HCT116 (cell line): ENCODE measurements around the gene STON1. TPM values are rescaled to one million over a fixed set of nuclear protein-coding genes. Genes with fewer than 3 reads are reported as not detected.
A peak's percentile ranks its signal among the peaks of the same experiment; 100 is the strongest.

Source experiments
- ATAC-seq: fragments of 200-7000 bp; cut with Tn5 transposase; 2 replicates; pipeline ENCODE4 v1.9.1; 2020; ENCODE audit warnings: mild to moderate bottlenecking, moderate library complexity
- BruUV-seq: library from RNA; stranded (reverse); fragments of 400-500 nt; replicated peaks from 2 replicates; lab custom pipeline; 2021; lab: Mats Ljungman, UMichigan
- CTCF ChIA-PET: fragments of 300-600 bp; sonication (Branson Sonifier 250); formaldehyde crosslinking; loops from one replicate; lab custom pipeline; 2021; ENCODE audit warnings: antibody characterized with exemption; lab: Charles Lee
- POLR2A ChIA-PET: fragments of 300-600, 350-600 bp; sonication (Branson Sonifier 250); formaldehyde crosslinking; loops from one replicate; lab custom pipeline; 2021; ENCODE audit warnings: antibody characterized with exemption; lab: Charles Lee
- RAD21 ChIA-PET, 2 experiments: fragments of 300-600 bp; sonication (Branson Sonifier 250); formaldehyde crosslinking; loops; one replicate each; lab custom pipeline; 2023; ENCODE audit warnings: low total read pairs in 2 of 2; ENCODE audit not compliant: uncharacterized antibody in 2 of 2, unreplicated experiment in 2 of 2, low non-redundant PET in 1 of 2; lab: Charles Lee
- DNase-seq: peaks from one replicate; pipeline ENCODE4 v3.0.0-alpha.2; 2010; ENCODE audit warnings: low read depth, low spot score
- H2AFZ ChIP-seq: fragments of 200-600 bp; shearing (Covaris generic), sonication (generic); 2 replicates; pipeline ENCODE4 v1.6.1; 2017; ENCODE audit warnings: low read depth, mixed run types, mixed read lengths, antibody characterized with exemption, low read length; ENCODE audit not compliant: poor library complexity, severe bottlenecking
- H3K27ac ChIP-seq: 2 replicates; pipeline ENCODE4 v1.5.1; 2012; ENCODE audit warnings: low read depth, low read length
- H3K27me3 ChIP-seq: fragments of 200-600 bp; sonication (generic); 2 replicates; pipeline ENCODE4 v1.6.1; 2016; ENCODE audit warnings: mixed run types, low read length, mixed read lengths; ENCODE audit not compliant: insufficient read depth
- H3K36me3 ChIP-seq, 2 experiments: fragments of 200-500 bp in 1 of 2; fragments of 200-600 bp in 1 of 2; sonication (Bioruptor generic) in 1 of 2; sonication (generic) in 1 of 2; 2 replicates each; pipeline versions ENCODE4 v1.5.1 to v1.6.1; 2014 to 2016; ENCODE audit warnings: low read length in 2 of 2, inconsistent platforms in 1 of 2, mixed read lengths in 1 of 2, mixed run types in 1 of 2; ENCODE audit not compliant: insufficient read depth in 2 of 2, control insufficient read depth in 1 of 2
- H3K4me1 ChIP-seq, 2 experiments: fragments of 200-600 bp in 1 of 2; sonication (generic) in 1 of 2; 2 replicates each; pipeline versions ENCODE4 v1.5.1 to v1.6.1; 2012 to 2017; ENCODE audit warnings: low read length in 2 of 2, inconsistent platforms in 1 of 2, mild to moderate bottlenecking in 1 of 2, mixed read lengths in 1 of 2, mixed run types in 1 of 2, moderate library complexity in 1 of 2; ENCODE audit not compliant: insufficient read depth in 2 of 2, control insufficient read depth in 1 of 2
- H3K4me2 ChIP-seq: fragments of 200-600 bp; sonication (generic); 2 replicates; pipeline ENCODE4 v1.6.1; 2017; ENCODE audit warnings: mixed run types, low read length, mixed read lengths
- H3K4me3 ChIP-seq, 2 experiments: fragments of 200-600 bp in 1 of 2; sonication (generic) in 1 of 2; replicated peaks in 1 of 2; 2 replicates each; pipeline ENCODE4 v1.5.1; 2011 to 2016; ENCODE audit warnings: low read length in 2 of 2, control low read depth in 1 of 2, low read depth in 1 of 2, mild to moderate bottlenecking in 1 of 2, mixed read lengths in 1 of 2, mixed run types in 1 of 2
- H3K79me2 ChIP-seq: fragments of 200-600 bp; sonication (generic); 2 replicates; pipeline ENCODE4 v1.6.1; 2017; ENCODE audit warnings: mild to moderate bottlenecking, mixed run types, low read length, moderate library complexity, mixed read lengths; ENCODE audit not compliant: insufficient read depth
- H3K9ac ChIP-seq: fragments of 200-600 bp; sonication (generic); 2 replicates; pipeline ENCODE4 v1.6.1; 2016; ENCODE audit warnings: low read length, mixed read lengths
- H3K9me2 ChIP-seq: fragments of 200-600 bp; sonication (generic), shearing (Covaris generic); 2 replicates; pipeline ENCODE4 v1.6.1; 2017; ENCODE audit warnings: mixed run types, mild to moderate bottlenecking, moderate library complexity; ENCODE audit not compliant: insufficient read depth
- H3K9me3 ChIP-seq, 2 experiments: fragments of 200-500 bp in 1 of 2; fragments of 200-600 bp in 1 of 2; sonication (Bioruptor generic) in 1 of 2; sonication (generic) in 1 of 2; 2 replicates each; pipeline ENCODE4 v1.6.1; 2014 to 2017; ENCODE audit warnings: low read length in 2 of 2, mixed read lengths in 2 of 2, inconsistent platforms in 1 of 2, low read depth in 1 of 2, mild to moderate bottlenecking in 1 of 2, mixed run types in 1 of 2, moderate library complexity in 1 of 2; ENCODE audit not compliant: control insufficient read depth in 1 of 2, insufficient read depth in 1 of 2
- H4K20me1 ChIP-seq: fragments of 200-600 bp; sonication (generic), shearing (Covaris generic); 2 replicates; pipeline ENCODE4 v1.6.1; 2017; ENCODE audit warnings: mixed run types, mild to moderate bottlenecking, moderate library complexity; ENCODE audit not compliant: insufficient read depth
- CEBPB ChIP-seq: IDR thresholded peaks from 2 replicates; pipeline ENCODE4 v1.6.1; 2012; ENCODE audit warnings: low read depth
- CTCF ChIP-seq, 3 experiments: fragments of 200-600 bp in 1 of 3; sonication (generic) in 1 of 3; IDR thresholded peaks in 2 of 3; conservative IDR thresholded peaks in 1 of 3; 2 replicates each; pipeline ENCODE4 v1.5.1; 2012 to 2017; ENCODE audit warnings: low read depth in 2 of 3, low read length in 2 of 3, antibody characterized with exemption in 1 of 3, borderline replicate concordance in 1 of 3, control low read depth in 1 of 3, mild to moderate bottlenecking in 1 of 3, mixed read lengths in 1 of 3, mixed run types in 1 of 3, moderate library complexity in 1 of 3; ENCODE audit not compliant: insufficient read depth in 1 of 3
- FOSL1 ChIP-seq: IDR thresholded peaks from 2 replicates; pipeline ENCODE4 v1.6.1; 2012; ENCODE audit warnings: low read depth
- POLR2A ChIP-seq: IDR thresholded peaks from 2 replicates; pipeline ENCODE4 v1.7.0; 2011; ENCODE audit warnings: borderline replicate concordance; ENCODE audit not compliant: insufficient read depth, insufficient read length; ENCODE audit errors: extremely low read depth
- RAD21 ChIP-seq: IDR thresholded peaks from 2 replicates; pipeline ENCODE4 v1.6.1; 2012; ENCODE audit warnings: low read depth, mild to moderate bottlenecking
- SP1 ChIP-seq: IDR thresholded peaks from 2 replicates; pipeline ENCODE4 v1.6.1; 2012; ENCODE audit warnings: low read depth
- TCF7L2 ChIP-seq: IDR thresholded peaks from 2 replicates; pipeline ENCODE4 v1.7.0; 2011; ENCODE audit warnings: borderline replicate concordance, inconsistent platforms; ENCODE audit not compliant: insufficient read depth, insufficient read length; ENCODE audit errors: extremely low read depth
- YY1 ChIP-seq: IDR thresholded peaks from 2 replicates; pipeline ENCODE4 v1.6.1; 2011; ENCODE audit warnings: low read length, low read depth, moderate library complexity, mild to moderate bottlenecking; ENCODE audit not compliant: insufficient replicate concordance; ENCODE audit errors: extremely low read depth
- intact Hi-C: fragments of 100-400 bp; cut with micrococcal nuclease; formaldehyde crosslinking; loops from 2 replicates; pipeline ENCODE4 v1.10.0; 2022
- total RNA-seq: library from RNA; stranded (reverse); gene quantifications from one replicate; pipeline ENCODE4 v1.2.1, GENCODE V29; 2021; ENCODE audit not compliant: unreplicated experiment

Gene STON1
- total RNA-seq, 1 experiment from 2014 or later: 1.4 TPM

- BruUV-seq: no TSS peak
- H3K36me3 ChIP-seq: no peaks in the 10 kb centered on the region
- ATAC-seq: peak; percentile 65; the same call in 1 of the 2 replicates
- POLR2A ChIA-PET: no interaction called here
- H3K4me1 ChIP-seq: no peaks in the 10 kb centered on the region
- no peak overlapping the region for H3K4me2 ChIP-seq
- no peaks in the 10 kb centered on the region for H4K20me1 ChIP-seq
- no peak for TF ChIP-seq RAD21
- TF ChIP-seq CTCF (IDR thresholded peaks at IDR 0.05 in 2 of 3, conservative IDR thresholded peaks at IDR 0.05 in 1 of 3; ENCODE audit: borderline replicate concordance in 1 of 3, insufficient read depth in 1 of 3, low read depth in 2 of 3, low read length in 2 of 3): peak; percentile 5 to 16 (median 13); a peak in 1 of 6 replicates
- no peak for TF ChIP-seq TCF7L2
- no peak for TF ChIP-seq CEBPB
- H3K27me3 ChIP-seq: no peaks in the 10 kb centered on the region
- RAD21 ChIA-PET: no interaction called here
- H3K9me2 ChIP-seq: no peaks in the 10 kb centered on the region
- CTCF ChIA-PET: no interaction called here
- no peaks in the 10 kb centered on the region for H3K79me2 ChIP-seq
- H3K9me3 ChIP-seq: no peaks in the 10 kb centered on the region
- no peak overlapping the region for H2AFZ ChIP-seq
- H3K27ac ChIP-seq: no peak overlapping the region
- no peak overlapping the region for H3K4me3 ChIP-seq
- intact Hi-C loops: no loop called here
- no peak for DNase-seq
- no peak overlapping the region for H3K9ac ChIP-seq
Observed at GRCh38 chr2:48545244-48545643, 15.3 kb downstream of the STON1 start.

GRCh38 chr2:48548840-48549239 is 18.9 kb downstream of the STON1 start:
- TF ChIP-seq FOSL1 (no peak), POLR2A (no peak), YY1 (no peak), SP1 (no peak)
- ATAC-seq (no peak), DNase-seq (no peak)
- Histone ChIP-seq H3K9me2 (no peaks in the 10 kb centered on the region), H3K36me3 (no peaks in the 10 kb centered on the region), H3K4me1 (no peaks in the 10 kb centered on the region), H3K9me3 (no peaks in the 10 kb centered on the region), H3K4me2 (no peak overlapping the region), H3K9ac (no peak overlapping the region), H4K20me1 (no peaks in the 10 kb centered on the region), H3K79me2 (no peaks in the 10 kb centered on the region), H3K27ac (no peak overlapping the region), H3K4me3 (no peak overlapping the region), H2AFZ (no peak overlapping the region), H3K27me3 (no peaks in the 10 kb centered on the region)
- CTCF ChIA-PET: no interaction called here
- BruUV-seq: no TSS peak
- POLR2A ChIA-PET: no interaction called here
- RAD21 ChIA-PET: no interaction called here
- intact Hi-C loops: no loop called here
